Upper lobe of right lung (tissue), 1 donor: ENCODE data around the gene ZDHHC13. TPM values are rescaled to one million over a fixed set of nuclear protein-coding genes. Genes with fewer than 3 reads are reported as not detected.
A peak's percentile ranks its signal among the peaks of the same experiment; 100 is the strongest.

Source experiments
- ATAC-seq: fragments of 200-7000 bp; cut with Tn5 transposase; one replicate; pipeline ENCODE4 v1.9.1; 2020; ENCODE audit warnings: mild to moderate bottlenecking, moderate library complexity
- DNase-seq: peaks from one replicate; pipeline ENCODE4 v3.0.0-alpha.2; 2020
- H3K27ac ChIP-seq: fragments of 200-600 bp; one replicate; pipeline ENCODE4 v1.8.0; 2022
- H3K27me3 ChIP-seq: fragments of 200-600 bp; one replicate; pipeline ENCODE4 v1.8.0; 2022; ENCODE audit warnings: mild to moderate bottlenecking
- H3K36me3 ChIP-seq: fragments of 200-600 bp; one replicate; pipeline ENCODE4 v1.8.0; 2022
- H3K4me1 ChIP-seq: fragments of 200-600 bp; one replicate; pipeline ENCODE4 v1.8.0; 2022
- H3K4me3 ChIP-seq: fragments of 200-600 bp; one replicate; pipeline ENCODE4 v1.8.0; 2022; ENCODE audit warnings: mild to moderate bottlenecking
- H3K9me3 ChIP-seq: fragments of 200-600 bp; one replicate; pipeline ENCODE4 v1.8.0; 2022
- CTCF ChIP-seq: fragments of 200-600 bp; IDR thresholded peaks from one replicate; pipeline ENCODE4 v1.8.0; 2022; ENCODE audit warnings: antibody characterized with exemption
- intact Hi-C: fragments of 100-400 bp; cut with DNase I; formaldehyde crosslinking; loops from one replicate; pipeline ENCODE4 v1.11.0; 2022
- total RNA-seq: library from RNA; stranded (reverse); fragmentation: NEBNext Ultra II Directional; extraction: Animal tissue kit (Norgen Biotek cat#: 25700); gene quantifications from one replicate; pipeline ENCODE4 v1.2.1, GENCODE V29; 2021
- donor health status: DM: no; HTN: yes; CAD: no; lungs with severe emphysema.

Gene ZDHHC13
- total RNA-seq, 1 donor from 2014 or later: 12.2 TPM

GRCh38 chr11:19092342-19092741, 24.6 kb upstream of the ZDHHC13 start:
- intact Hi-C loops: no loop called here
- Histone ChIP-seq H3K4me1 (no peaks in the 10 kb centered on the region), H3K27me3 (peaks cover 5% of the 10 kb centered on the region), H3K27ac (no peak overlapping the region), H3K36me3 (no peaks in the 10 kb centered on the region), H3K9me3 (no peaks in the 10 kb centered on the region), H3K4me3 (no peak overlapping the region)
- DNase-seq (no peak), ATAC-seq (no peak)
- TF ChIP-seq CTCF: no peak

GRCh38 chr11:19092850-19093249, 24.1 kb upstream of the ZDHHC13 start:
- no peak for ATAC-seq
- TF ChIP-seq CTCF: no peak

GRCh38 chr11:19093976-19094375, 23.0 kb upstream of the ZDHHC13 start:
- peaks cover 5% of the 10 kb centered on the region for H3K27me3 ChIP-seq
- no peaks in the 10 kb centered on the region for H3K9me3 ChIP-seq
- H3K4me3 ChIP-seq: no peak overlapping the region
- H3K36me3 ChIP-seq: no peaks in the 10 kb centered on the region
- intact Hi-C loops: no loop called here
- no peak for TF ChIP-seq CTCF
- ATAC-seq (peak; percentile 15), DNase-seq (no peak)
- H3K27ac ChIP-seq: no peak overlapping the region
- H3K4me1 ChIP-seq: no peaks in the 10 kb centered on the region

More at GRCh38 chr11:19092850-19093249, 24.1 kb upstream of the ZDHHC13 start:
- H3K4me1 ChIP-seq: no peaks in the 10 kb centered on the region
- intact Hi-C loops: no loop called here
- H3K4me3 ChIP-seq: no peak overlapping the region
- H3K9me3 ChIP-seq: no peaks in the 10 kb centered on the region
- no peaks in the 10 kb centered on the region for H3K36me3 ChIP-seq
- H3K27me3 ChIP-seq: peaks cover 5% of the 10 kb centered on the region
- no peak overlapping the region for H3K27ac ChIP-seq
- DNase-seq: no peak

GRCh38 chr11:19094859-19095258, 22.1 kb upstream of the ZDHHC13 start:
- Histone ChIP-seq H3K27me3 (peaks cover 5% of the 10 kb centered on the region), H3K9me3 (no peaks in the 10 kb centered on the region), H3K36me3 (no peaks in the 10 kb centered on the region), H3K4me1 (no peaks in the 10 kb centered on the region), H3K4me3 (no peak overlapping the region), H3K27ac (no peak overlapping the region)
- DNase-seq: no peak
- TF ChIP-seq CTCF: no peak
- no peak for ATAC-seq
- intact Hi-C loops: no loop called here

- Histone ChIP-seq H3K4me1 (no peaks in the 10 kb centered on the region), H3K9me3 (no peaks in the 10 kb centered on the region), H3K36me3 (no peaks in the 10 kb centered on the region), H3K4me3 (no peak overlapping the region), H3K27me3 (peaks cover 5% of the 10 kb centered on the region), H3K27ac (no peak overlapping the region)
- ATAC-seq (no peak), DNase-seq (no peak)
- no peak for TF ChIP-seq CTCF
- intact Hi-C loops: no loop called here
Observed at GRCh38 chr11:19099093-19099492, 17.9 kb upstream of the ZDHHC13 start.

- no peaks in the 10 kb centered on the region for H3K9me3 ChIP-seq
Observed at GRCh38 chr11:19100885-19101284, 16.1 kb upstream of the ZDHHC13 start.

More at GRCh38 chr11:19100885-19101284, 16.1 kb upstream of the ZDHHC13 start:
- Histone ChIP-seq H3K4me3 (no peak overlapping the region), H3K4me1 (no peaks in the 10 kb centered on the region), H3K36me3 (no peaks in the 10 kb centered on the region), H3K27ac (no peak overlapping the region), H3K27me3 (no peaks in the 10 kb centered on the region)
- intact Hi-C loops: no loop called here
- DNase-seq: no peak
- no peak for TF ChIP-seq CTCF
- no peak for ATAC-seq
